ENCODE data around the gene MAPKAP1.

DNA sequence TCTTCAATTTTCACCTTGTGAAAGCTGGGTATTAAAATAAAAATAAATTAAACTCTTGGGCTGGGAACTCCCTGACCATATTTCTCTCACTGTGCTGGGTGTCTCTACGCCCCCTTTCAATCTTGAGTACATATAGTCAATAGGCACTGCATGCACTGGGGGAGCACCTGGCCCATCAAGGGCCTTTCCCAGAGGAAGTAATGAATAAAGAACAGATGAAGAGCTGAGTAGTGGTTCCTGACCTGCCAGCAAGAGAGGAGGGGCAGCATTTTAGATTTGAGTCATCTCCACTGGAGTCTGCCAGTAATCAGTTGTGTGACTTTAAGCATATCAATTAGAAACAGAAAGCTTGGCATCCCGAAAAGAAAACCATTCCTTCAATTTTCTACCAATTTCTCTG is 6.2 kb downstream of the MAPKAP1 start:
- TF ChIP-seq CTCF (conservative IDR thresholded peaks at IDR 0.05; ENCODE audit: low read length) (no peak), EZH2phosphoT487 (IDR thresholded peaks at IDR 0.05; ENCODE audit: borderline replicate concordance, low read depth, low read length) (no peak)
